ENCODE data around the gene PNMT. TPM values are rescaled to one million over a fixed set of nuclear protein-coding genes. Genes with fewer than 3 reads are reported as not detected.

PNMT gene
- polyA plus RNA-seq, 1 donor from 2014 or later: 1.5 TPM

- H4K20me1 ChIP-seq (ENCODE audit: insufficient read depth): no peaks in the 10 kb centered on the region
- no peak overlapping the region for H3K4me3 ChIP-seq (ENCODE audit: low read length)
- H3K9me2 ChIP-seq (ENCODE audit: insufficient read depth, low read length): no peaks in the 10 kb centered on the region
- H3K9ac ChIP-seq (ENCODE audit: low read length): no peak overlapping the region
- H2AFZ ChIP-seq (ENCODE audit: low read depth, low read length): no peak overlapping the region
- H3F3A ChIP-seq (ENCODE audit: insufficient read depth, low read length, poor library complexity, severe bottlenecking): no peaks in the 10 kb centered on the region
- peaks cover 15% of the 10 kb centered on the region for H3K27me3 ChIP-seq (ENCODE audit: insufficient read depth, low read depth, low read length)
- H3K36me3 ChIP-seq (ENCODE audit: insufficient read depth, low read length): no peaks in the 10 kb centered on the region
- no peak overlapping the region for H3K4me2 ChIP-seq (ENCODE audit: low read length)
- no peak for TF ChIP-seq EZH2 (IDR thresholded peaks at IDR 0.05; ENCODE audit: borderline replicate concordance, insufficient read depth, low read length, poor library complexity, severe bottlenecking)
- no peak for TF ChIP-seq EP300 (conservative IDR thresholded peaks at IDR 0.05; ENCODE audit: poor library complexity, severe bottlenecking)
- TF ChIP-seq CTCF (IDR thresholded peaks at IDR 0.05; ENCODE audit: poor library complexity, severe bottlenecking): no peak
- no peak for TF ChIP-seq POLR2AphosphoS5 (IDR thresholded peaks at IDR 0.05)
- no peak for TF ChIP-seq REST (IDR thresholded peaks at IDR 0.05; ENCODE audit: borderline replicate concordance)
- TF ChIP-seq SMC3 (conservative IDR thresholded peaks at IDR 0.05; ENCODE audit: poor library complexity): no peak
- TF ChIP-seq MXI1 (conservative IDR thresholded peaks at IDR 0.05; ENCODE audit: poor library complexity, severe bottlenecking): no peak
- TF ChIP-seq TAF1 (IDR thresholded peaks at IDR 0.05; ENCODE audit: low read depth): no peak
- no peak for TF ChIP-seq RAD21 (conservative IDR thresholded peaks at IDR 0.05)
- no peaks in the 10 kb centered on the region for H3K79me2 ChIP-seq (replicated peaks; ENCODE audit: insufficient read depth, low read length)
- H3K27ac ChIP-seq (ENCODE audit: low read length): no peak overlapping the region
- H3K9me3 ChIP-seq (ENCODE audit: low read length): no peaks in the 10 kb centered on the region
These were observed 33.6 kb downstream of the PNMT start for GRCh38 chr17:39701784-39702422.

GRCh38 chr17:39702901-39703893, 34.9 kb downstream of the PNMT start:
- no peak overlapping the region for H3K27ac ChIP-seq (ENCODE audit: low read length)
- no peak for TF ChIP-seq RAD21 (conservative IDR thresholded peaks at IDR 0.05)
- no peak for TF ChIP-seq SMC3 (conservative IDR thresholded peaks at IDR 0.05; ENCODE audit: poor library complexity)
- TF ChIP-seq MXI1 (conservative IDR thresholded peaks at IDR 0.05; ENCODE audit: poor library complexity, severe bottlenecking): no peak
- TF ChIP-seq EZH2 (IDR thresholded peaks at IDR 0.05; ENCODE audit: borderline replicate concordance, insufficient read depth, low read length, poor library complexity, severe bottlenecking): no peak
- TF ChIP-seq EP300 (conservative IDR thresholded peaks at IDR 0.05; ENCODE audit: poor library complexity, severe bottlenecking): no peak
- no peak overlapping the region for H2AFZ ChIP-seq (ENCODE audit: low read depth, low read length)
- no peak overlapping the region for H3K4me2 ChIP-seq (ENCODE audit: low read length)
- no peaks in the 10 kb centered on the region for H3K9me3 ChIP-seq (ENCODE audit: low read length)
- no peak overlapping the region for H3K4me3 ChIP-seq (ENCODE audit: low read length)
- no peaks in the 10 kb centered on the region for H3F3A ChIP-seq (ENCODE audit: insufficient read depth, low read length, poor library complexity, severe bottlenecking)
- H3K27me3 ChIP-seq (ENCODE audit: insufficient read depth, low read depth, low read length): peaks cover 15% of the 10 kb centered on the region
- no peaks in the 10 kb centered on the region for H3K79me2 ChIP-seq (replicated peaks; ENCODE audit: insufficient read depth, low read length)
- no peak overlapping the region for H3K9ac ChIP-seq (ENCODE audit: low read length)
- no peaks in the 10 kb centered on the region for H3K36me3 ChIP-seq (ENCODE audit: insufficient read depth, low read length)
- H3K9me2 ChIP-seq (ENCODE audit: insufficient read depth, low read length): no peaks in the 10 kb centered on the region
- H4K20me1 ChIP-seq (ENCODE audit: insufficient read depth): no peaks in the 10 kb centered on the region

Measured in neural cell (in vitro differentiated cells).